Measurements from ENCODE around the gene VGLL4.

Gene VGLL4

GRCh38 chr3:11563159-11563864 is 80.4 kb downstream of the VGLL4 start:
- no peak for DNase-seq

- DNase-seq, result no peak
Observed at GRCh38 chr3:11562277-11562881, 81.3 kb downstream of the VGLL4 start.

GRCh38 chr3:11560746-11561145 is 83.0 kb downstream of the VGLL4 start:
- DNase-seq, result no peak

GRCh38 chr3:11559816-11560633 is 83.7 kb downstream of the VGLL4 start:
- no peak for DNase-seq

- DNase-seq, result no peak
Observed at GRCh38 chr3:11558918-11559815, 84.5 kb downstream of the VGLL4 start.

GRCh38 chr3:11558411-11558903 is 85.3 kb downstream of the VGLL4 start:
- DNase-seq, result no peak

- DNase-seq, result no peak
Observed at GRCh38 chr3:11558002-11558401, 85.7 kb downstream of the VGLL4 start.

GRCh38 chr3:11556851-11557644 is 86.7 kb downstream of the VGLL4 start:
- DNase-seq, result no peak

GRCh38 chr3:11555881-11556633 is 87.7 kb downstream of the VGLL4 start:
- DNase-seq, result no peak

GRCh38 chr3:11555211-11555782 is 88.4 kb downstream of the VGLL4 start:
- no peak for DNase-seq

- no peak for DNase-seq
Observed at GRCh38 chr3:11554666-11555065, 89.0 kb downstream of the VGLL4 start.

GRCh38 chr3:11554236-11554610 is 89.5 kb downstream of the VGLL4 start:
- DNase-seq, result no peak

- DNase-seq, result no peak
Observed at GRCh38 chr3:11553436-11554235, 90.1 kb downstream of the VGLL4 start.

GRCh38 chr3:11552289-11553264 is 91.1 kb downstream of the VGLL4 start:
- no peak for DNase-seq

- DNase-seq, result no peak
Observed at GRCh38 chr3:11551036-11551435, 92.7 kb downstream of the VGLL4 start.

GRCh38 chr3:11549580-11550140 is 94.1 kb downstream of the VGLL4 start:
- DNase-seq, result no peak

GRCh38 chr3:11548721-11549131 is 95.0 kb downstream of the VGLL4 start:
- no peak for DNase-seq

- DNase-seq, result no peak
Observed at GRCh38 chr3:11547498-11547897, 96.2 kb downstream of the VGLL4 start.
